Hepatocyte (in vitro differentiated cells): ENCODE data around the gene MCM3. TPM values are rescaled to one million over a fixed set of nuclear protein-coding genes. Genes with fewer than 3 reads are reported as not detected.

Source experiments
- DNase-seq: peaks from one replicate; pipeline ENCODE4 v3.0.0-alpha.2; 2016; ENCODE audit warnings: low spot score
- H2AFZ ChIP-seq: fragments of 200-600 bp; sonication (generic); 2 replicates; pipeline ENCODE4 v1.6.0; 2016; ENCODE audit warnings: antibody characterized with exemption, mild to moderate bottlenecking
- H3K27ac ChIP-seq: fragments of 200-600 bp; sonication (generic); 2 replicates; pipeline ENCODE4 v1.5.1; 2016; ENCODE audit warnings: mild to moderate bottlenecking
- H3K27me3 ChIP-seq: fragments of 200-600 bp; sonication (generic); 2 replicates; pipeline ENCODE4 v1.6.1; 2016
- H3K36me3 ChIP-seq: fragments of 200-600 bp; sonication (generic); replicated peaks from 2 replicates; pipeline ENCODE4 v1.5.1; 2016; ENCODE audit warnings: low read depth; ENCODE audit not compliant: insufficient read depth
- H3K4me1 ChIP-seq: fragments of 200-600 bp; sonication (generic); 2 replicates; pipeline ENCODE4 v1.5.1; 2016; ENCODE audit warnings: mild to moderate bottlenecking, moderate library complexity; ENCODE audit not compliant: insufficient read depth
- H3K4me2 ChIP-seq: fragments of 200-600 bp; sonication (generic); 2 replicates; pipeline ENCODE4 v1.6.0; 2016
- H3K4me3 ChIP-seq: fragments of 200-600 bp; sonication (generic); 2 replicates; pipeline ENCODE4 v1.5.1; 2016; ENCODE audit warnings: mild to moderate bottlenecking
- H3K79me2 ChIP-seq: fragments of 200-600 bp; sonication (generic); 2 replicates; pipeline ENCODE4 v1.6.0; 2017; ENCODE audit warnings: mild to moderate bottlenecking
- H3K9me2 ChIP-seq: fragments of 200-600 bp; sonication (generic); replicated peaks from 2 replicates; pipeline ENCODE4 v1.6.0; 2017; ENCODE audit warnings: mild to moderate bottlenecking; ENCODE audit not compliant: insufficient read depth
- H3K9me3 ChIP-seq: fragments of 200-600 bp; sonication (generic); 2 replicates; pipeline ENCODE4 v1.5.1; 2016; ENCODE audit warnings: low read depth, mild to moderate bottlenecking
- H4K20me1 ChIP-seq: fragments of 200-600 bp; sonication (generic); 2 replicates; pipeline ENCODE4 v1.6.0; 2016; ENCODE audit warnings: mild to moderate bottlenecking; ENCODE audit not compliant: insufficient read depth, poor library complexity, severe bottlenecking
- EZH2 ChIP-seq: fragments of 200-600 bp; sonication (generic); IDR thresholded peaks from 2 replicates; pipeline ENCODE4 v1.6.1; 2016; ENCODE audit warnings: antibody characterized with exemption, mild to moderate bottlenecking, borderline replicate concordance
- EZH2phosphoT487 ChIP-seq: fragments of 200-600 bp; sonication (generic); IDR thresholded peaks from one replicate; pipeline ENCODE4 v1.6.1; 2018; ENCODE audit warnings: antibody characterized with exemption, mild to moderate bottlenecking, low read depth, moderate library complexity; ENCODE audit not compliant: unreplicated experiment, severe bottlenecking
- WGBS: methylation state at CpG from one replicate; pipeline ENCODE4 v1.1.6; 2016; ENCODE audit warnings: low lambda C conversion rate; ENCODE audit errors: missing lambda C conversion rate; 5-methylcytosine and 5-hydroxymethylcytosine counted together
- polyA plus RNA-seq: library from polyadenylated mRNA; unstranded; fragments of >200 nt; fragmentation: Nextera tagmentation; extraction: Ambion mirVana; gene quantifications from 2 replicates; pipeline ENCODE4 v1.2.1, GENCODE V29; 2016
- total RNA-seq: library from RNA; depleted of rRNA; stranded (reverse); fragments of >200 nt; gene quantifications from 2 replicates; pipeline ENCODE4 v1.2.3, GENCODE V29; 2014
- TF ChIP-seq, protein P1 (sequence below): fragments of 200-600 bp; sonication (generic); IDR thresholded peaks from 2 replicates; pipeline ENCODE4 v1.5.1; 2016; ENCODE audit warnings: antibody characterized with exemption, mild to moderate bottlenecking; ENCODE audit not compliant: poor library complexity

MCM3 gene
- total and polyA plus RNA-seq, 2 experiments from 2014 or later: 33.8 to 40.7 TPM

DNA sequence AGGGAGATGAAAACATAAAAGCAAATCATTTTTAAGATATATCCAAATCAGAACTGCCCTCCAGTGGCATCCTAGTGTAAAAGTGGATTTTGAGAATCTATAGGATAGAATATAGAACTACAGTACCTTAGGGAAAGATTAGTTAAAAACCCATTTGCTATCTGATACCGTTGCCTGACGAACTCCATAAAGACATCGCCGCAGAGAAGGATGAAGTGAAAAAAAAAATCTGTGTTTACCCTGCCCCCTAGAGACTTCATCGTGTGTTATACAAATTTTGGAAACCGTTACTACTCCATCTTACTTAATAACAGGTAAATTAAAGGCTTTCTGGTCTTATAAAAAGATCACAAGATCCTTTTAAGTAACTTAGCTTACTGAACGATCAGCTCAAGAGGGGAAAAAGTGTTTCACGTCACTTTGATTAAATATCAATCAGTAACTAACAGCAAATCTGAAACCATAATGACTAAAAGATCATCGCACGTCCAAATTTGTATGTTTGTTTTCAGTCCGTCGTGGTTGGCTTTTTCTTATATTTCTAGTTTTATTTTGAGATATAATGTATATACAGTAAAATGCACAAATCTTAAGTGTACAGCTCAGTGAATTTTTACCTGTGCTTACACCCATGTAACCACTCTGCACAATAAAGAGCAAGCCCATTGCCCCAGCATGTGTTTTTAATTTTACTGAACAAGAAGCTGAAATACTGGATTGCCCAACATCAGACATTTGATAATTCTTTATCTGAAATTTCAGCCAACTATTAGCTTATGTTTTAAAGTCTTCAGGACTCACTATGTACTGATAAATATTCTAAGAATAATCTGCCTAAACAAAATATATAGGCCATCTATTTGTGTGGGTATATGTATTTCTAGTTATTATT, 881 bp upstream of the MCM3 start:
- Histone ChIP-seq H3K36me3 (no peaks in the 10 kb centered on the region), H3K4me1 (no peaks in the 10 kb centered on the region), H2AFZ (peak overlapping the region; percentile 60), H4K20me1 (no peaks in the 10 kb centered on the region), H3K9me2 (no peaks in the 10 kb centered on the region), H3K9me3 (no peaks in the 10 kb centered on the region), H3K27me3 (no peaks in the 10 kb centered on the region), H3K4me2 (peak overlapping the region; percentile 72), H3K27ac (peak overlapping the region; percentile 17), H3K4me3 (peak overlapping the region; percentile 11), H3K79me2 (peaks cover 33% of the 10 kb centered on the region)
- TF ChIP-seq EZH2 (no peak), EZH2phosphoT487 (no peak)
- TF ChIP-seq, protein P1, sequence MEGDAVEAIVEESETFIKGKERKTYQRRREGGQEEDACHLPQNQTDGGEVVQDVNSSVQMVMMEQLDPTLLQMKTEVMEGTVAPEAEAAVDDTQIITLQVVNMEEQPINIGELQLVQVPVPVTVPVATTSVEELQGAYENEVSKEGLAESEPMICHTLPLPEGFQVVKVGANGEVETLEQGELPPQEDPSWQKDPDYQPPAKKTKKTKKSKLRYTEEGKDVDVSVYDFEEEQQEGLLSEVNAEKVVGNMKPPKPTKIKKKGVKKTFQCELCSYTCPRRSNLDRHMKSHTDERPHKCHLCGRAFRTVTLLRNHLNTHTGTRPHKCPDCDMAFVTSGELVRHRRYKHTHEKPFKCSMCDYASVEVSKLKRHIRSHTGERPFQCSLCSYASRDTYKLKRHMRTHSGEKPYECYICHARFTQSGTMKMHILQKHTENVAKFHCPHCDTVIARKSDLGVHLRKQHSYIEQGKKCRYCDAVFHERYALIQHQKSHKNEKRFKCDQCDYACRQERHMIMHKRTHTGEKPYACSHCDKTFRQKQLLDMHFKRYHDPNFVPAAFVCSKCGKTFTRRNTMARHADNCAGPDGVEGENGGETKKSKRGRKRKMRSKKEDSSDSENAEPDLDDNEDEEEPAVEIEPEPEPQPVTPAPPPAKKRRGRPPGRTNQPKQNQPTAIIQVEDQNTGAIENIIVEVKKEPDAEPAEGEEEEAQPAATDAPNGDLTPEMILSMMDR: peak; percentile 41
- WGBS: 21% methylated on average over 12 of the region's 12 CpGs
- no peak for DNase-seq

DNA sequence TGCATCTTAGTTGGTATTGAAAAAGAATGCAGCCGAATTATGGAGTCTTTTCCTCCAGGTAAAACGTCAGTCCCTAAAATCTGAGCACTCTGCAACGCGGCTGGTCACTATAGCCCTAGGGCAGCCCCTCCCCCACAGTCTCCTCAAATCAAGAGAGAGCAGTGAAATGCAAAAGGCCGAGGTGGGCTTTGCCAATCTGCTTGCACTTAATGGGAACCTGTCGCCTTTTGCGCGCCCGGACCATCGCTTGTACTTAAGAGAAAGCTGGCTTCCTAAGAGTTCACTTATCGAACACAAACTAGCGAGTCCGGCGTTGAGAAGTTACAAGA, 447 bp downstream of the MCM3 start:
- Histone ChIP-seq H3K9me3 (no peaks in the 10 kb centered on the region), H3K4me2 (peak overlapping the region; percentile 93), H3K4me1 (no peaks in the 10 kb centered on the region), H3K4me3 (peak overlapping the region; percentile 74), H3K36me3 (no peaks in the 10 kb centered on the region), H3K27me3 (no peaks in the 10 kb centered on the region), H2AFZ (peak overlapping the region; percentile 91), H3K79me2 (peaks cover 39% of the 10 kb centered on the region), H3K9me2 (no peaks in the 10 kb centered on the region), H4K20me1 (no peaks in the 10 kb centered on the region), H3K27ac (peak overlapping the region; percentile 70)
- TF ChIP-seq, protein P1: no peak
- DNase-seq: peak; percentile 67
- WGBS: under 1% methylated on average over 14 of the region's 14 CpGs

- H2AFZ ChIP-seq: no peak overlapping the region
- H3K9me2 ChIP-seq: no peaks in the 10 kb centered on the region
- no peak overlapping the region for H3K4me3 ChIP-seq
- no peak for DNase-seq
- H3K27me3 ChIP-seq: no peaks in the 10 kb centered on the region
- no peak overlapping the region for H3K27ac ChIP-seq
- H3K4me1 ChIP-seq: no peaks in the 10 kb centered on the region
- H3K79me2 ChIP-seq: peaks cover 42% of the 10 kb centered on the region
- H3K9me3 ChIP-seq: no peaks in the 10 kb centered on the region
- no peaks in the 10 kb centered on the region for H4K20me1 ChIP-seq
- peak overlapping the region; percentile 93 for H3K4me2 ChIP-seq
- WGBS: 64% methylated on average over 6 of the region's 6 CpGs
- TF ChIP-seq, protein P1: no peak
- TF ChIP-seq EZH2phosphoT487 (no peak), EZH2 (no peak)
- H3K36me3 ChIP-seq: no peaks in the 10 kb centered on the region
Observed at GRCh38 chr6:52283111-52283510, 1.4 kb downstream of the MCM3 start.
